22Rv1 (cell line): ENCODE measurements around the gene ZBTB14.

Source experiments
- ZFX ChIP-seq: fragments of 450-650 bp; IDR thresholded peaks from 2 replicates; pipeline ENCODE4 v1.6.1; 2017; ENCODE audit warnings: antibody characterized with exemption, borderline replicate concordance
- TF ChIP-seq, protein P1 (sequence below): fragments of 450-650 bp; IDR thresholded peaks from 2 replicates; pipeline ENCODE4 v1.5.1; 2017; ENCODE audit warnings: mild to moderate bottlenecking

DNA sequence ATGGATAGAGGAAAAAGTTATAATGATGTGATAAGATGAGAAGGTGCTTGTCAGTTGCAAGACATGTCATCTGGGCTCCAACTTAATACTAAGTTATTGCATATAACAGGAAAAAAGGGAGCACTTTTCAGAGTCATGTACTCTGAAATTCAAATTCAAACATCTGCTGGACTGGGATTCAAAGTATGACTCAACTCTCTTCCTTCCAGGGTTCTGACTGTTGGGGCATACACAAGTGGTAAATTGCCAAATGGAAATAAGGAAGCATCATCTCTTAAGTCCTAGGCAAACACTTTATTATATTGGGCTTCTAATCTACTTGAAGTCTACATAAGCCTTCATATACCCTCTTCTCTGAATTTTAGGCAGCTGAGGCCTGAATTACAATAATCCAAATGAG, 44.9 kb downstream of the ZBTB14 start:
- TF ChIP-seq, protein P1, sequence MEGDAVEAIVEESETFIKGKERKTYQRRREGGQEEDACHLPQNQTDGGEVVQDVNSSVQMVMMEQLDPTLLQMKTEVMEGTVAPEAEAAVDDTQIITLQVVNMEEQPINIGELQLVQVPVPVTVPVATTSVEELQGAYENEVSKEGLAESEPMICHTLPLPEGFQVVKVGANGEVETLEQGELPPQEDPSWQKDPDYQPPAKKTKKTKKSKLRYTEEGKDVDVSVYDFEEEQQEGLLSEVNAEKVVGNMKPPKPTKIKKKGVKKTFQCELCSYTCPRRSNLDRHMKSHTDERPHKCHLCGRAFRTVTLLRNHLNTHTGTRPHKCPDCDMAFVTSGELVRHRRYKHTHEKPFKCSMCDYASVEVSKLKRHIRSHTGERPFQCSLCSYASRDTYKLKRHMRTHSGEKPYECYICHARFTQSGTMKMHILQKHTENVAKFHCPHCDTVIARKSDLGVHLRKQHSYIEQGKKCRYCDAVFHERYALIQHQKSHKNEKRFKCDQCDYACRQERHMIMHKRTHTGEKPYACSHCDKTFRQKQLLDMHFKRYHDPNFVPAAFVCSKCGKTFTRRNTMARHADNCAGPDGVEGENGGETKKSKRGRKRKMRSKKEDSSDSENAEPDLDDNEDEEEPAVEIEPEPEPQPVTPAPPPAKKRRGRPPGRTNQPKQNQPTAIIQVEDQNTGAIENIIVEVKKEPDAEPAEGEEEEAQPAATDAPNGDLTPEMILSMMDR = no peak
- TF ChIP-seq ZFX = no peak
